GM12878 (cell line): ENCODE measurements around the gene SLC5A8.

Experiments used
- CEBPB ChIP-seq, 2 experiments: fragments of 150-350 bp in 1 of 2; IDR thresholded peaks; 2 replicates each; pipeline ENCODE4 v1.6.1; 2012 to 2014; ENCODE audit warnings: low read depth in 2 of 2, low read length in 2 of 2, borderline replicate concordance in 1 of 2, inconsistent platforms in 1 of 2
- EP300 ChIP-seq, 2 experiments: fragments of 150-350 bp in 1 of 2; IDR thresholded peaks; 2 replicates each; pipeline ENCODE4 v1.6.1; 2011 to 2012; ENCODE audit warnings: low read depth in 2 of 2, low read length in 2 of 2, borderline replicate concordance in 1 of 2, improper control_type of control experiment in 1 of 2, inconsistent platforms in 1 of 2; ENCODE audit not compliant: control insufficient read depth in 1 of 2
- GABPA ChIP-seq: IDR thresholded peaks from 2 replicates; pipeline ENCODE4 v1.6.1; 2014; ENCODE audit warnings: antibody characterized with exemption, low read depth, mild to moderate bottlenecking, inconsistent platforms
- HDAC6 ChIP-seq: fragments of 200-600 bp; sonication (generic); IDR thresholded peaks from one replicate; pipeline ENCODE4 v1.8.0; 2017; ENCODE audit warnings: antibody characterized with exemption; ENCODE audit not compliant: unreplicated experiment
- JUND ChIP-seq: IDR thresholded peaks from 2 replicates; pipeline ENCODE4 v1.6.1; 2012; ENCODE audit warnings: low read depth, mild to moderate bottlenecking, low read length, improper control_type of control experiment, moderate library complexity
- NR2C2 ChIP-seq: IDR thresholded peaks from 2 replicates; pipeline ENCODE4 v1.6.1; 2011; ENCODE audit warnings: borderline replicate concordance, low read depth; ENCODE audit not compliant: control insufficient read depth, insufficient read length
- NRF1 ChIP-seq: conservative IDR thresholded peaks from 2 replicates; pipeline ENCODE4 v1.6.1; 2011; ENCODE audit warnings: mild to moderate bottlenecking, low read depth, low read length, improper control_type of control experiment
- POLR2A ChIP-seq: IDR thresholded peaks from 2 replicates; pipeline ENCODE4 v1.6.1; 2011; ENCODE audit warnings: low read depth, mild to moderate bottlenecking, low read length
- POLR2AphosphoS5 ChIP-seq: IDR thresholded peaks from 2 replicates; pipeline ENCODE4 v1.6.1; 2011; ENCODE audit warnings: mild to moderate bottlenecking, low read length, inconsistent platforms
- SP1 ChIP-seq: IDR thresholded peaks from one replicate; pipeline ENCODE4 v1.6.1; 2011; ENCODE audit warnings: low read depth, low read length
- SREBF2 ChIP-seq: IDR thresholded peaks from 2 replicates; pipeline ENCODE4 v1.6.1; 2012; ENCODE audit warnings: mild to moderate bottlenecking, low read length
- TAF1 ChIP-seq: IDR thresholded peaks from 2 replicates; pipeline ENCODE4 v1.6.1; 2011; ENCODE audit warnings: mild to moderate bottlenecking, low read depth, low read length, borderline replicate concordance
- ZNF274 ChIP-seq: IDR thresholded peaks from one replicate; pipeline ENCODE4 v1.8.0; 2011; ENCODE audit not compliant: insufficient read length, insufficient read depth
- TF ChIP-seq, protein P1 (sequence below), 3 experiments: IDR thresholded peaks in 2 of 3; conservative IDR thresholded peaks in 1 of 3; 2 replicates each; pipeline ENCODE4 v1.5.1; 2011; ENCODE audit warnings: low read depth in 3 of 3, low read length in 3 of 3, mild to moderate bottlenecking in 3 of 3, control low read depth in 2 of 3, moderate library complexity in 2 of 3, inconsistent platforms in 1 of 3, mixed read lengths in 1 of 3; ENCODE audit not compliant: control insufficient read depth in 2 of 3, insufficient read depth in 1 of 3; ENCODE audit errors: extremely low read depth in 1 of 3

DNA sequence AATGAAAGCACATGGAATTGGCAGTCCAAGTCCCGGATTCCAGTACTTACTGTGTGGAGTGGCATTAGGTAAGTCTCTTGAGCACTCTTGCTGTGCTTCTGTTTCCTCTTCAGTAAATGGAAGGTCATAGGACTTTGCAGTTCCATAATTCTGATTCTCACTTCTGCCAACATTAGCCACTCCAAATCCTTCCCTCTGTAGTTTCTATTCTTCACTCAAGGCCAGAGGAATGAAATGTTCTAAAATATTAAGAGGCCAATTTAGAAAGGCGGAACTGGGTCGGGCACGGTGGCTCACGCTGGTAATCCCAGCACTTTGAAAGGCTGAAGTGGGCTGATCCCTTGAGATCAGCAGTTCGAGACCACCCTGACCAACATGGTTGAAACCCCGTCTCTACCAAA lies 19.8 kb upstream of the SLC5A8 start:
- TF ChIP-seq, protein P1, sequence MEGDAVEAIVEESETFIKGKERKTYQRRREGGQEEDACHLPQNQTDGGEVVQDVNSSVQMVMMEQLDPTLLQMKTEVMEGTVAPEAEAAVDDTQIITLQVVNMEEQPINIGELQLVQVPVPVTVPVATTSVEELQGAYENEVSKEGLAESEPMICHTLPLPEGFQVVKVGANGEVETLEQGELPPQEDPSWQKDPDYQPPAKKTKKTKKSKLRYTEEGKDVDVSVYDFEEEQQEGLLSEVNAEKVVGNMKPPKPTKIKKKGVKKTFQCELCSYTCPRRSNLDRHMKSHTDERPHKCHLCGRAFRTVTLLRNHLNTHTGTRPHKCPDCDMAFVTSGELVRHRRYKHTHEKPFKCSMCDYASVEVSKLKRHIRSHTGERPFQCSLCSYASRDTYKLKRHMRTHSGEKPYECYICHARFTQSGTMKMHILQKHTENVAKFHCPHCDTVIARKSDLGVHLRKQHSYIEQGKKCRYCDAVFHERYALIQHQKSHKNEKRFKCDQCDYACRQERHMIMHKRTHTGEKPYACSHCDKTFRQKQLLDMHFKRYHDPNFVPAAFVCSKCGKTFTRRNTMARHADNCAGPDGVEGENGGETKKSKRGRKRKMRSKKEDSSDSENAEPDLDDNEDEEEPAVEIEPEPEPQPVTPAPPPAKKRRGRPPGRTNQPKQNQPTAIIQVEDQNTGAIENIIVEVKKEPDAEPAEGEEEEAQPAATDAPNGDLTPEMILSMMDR (IDR thresholded peaks at IDR 0.05 in 2 of 3, conservative IDR thresholded peaks at IDR 0.05 in 1 of 3; ENCODE audit: control insufficient read depth in 2 of 3, extremely low read depth in 1 of 3, insufficient read depth in 1 of 3, low read depth in 3 of 3, low read length in 3 of 3): no peak
- TF ChIP-seq POLR2AphosphoS5 (no peak), POLR2A (no peak), CEBPB (IDR thresholded peaks at IDR 0.05; ENCODE audit: borderline replicate concordance in 1 of 2, low read depth in 2 of 2, low read length in 2 of 2) (no peak), NRF1 (no peak), JUND (no peak), TAF1 (no peak), SP1 (no peak), NR2C2 (no peak), GABPA (no peak), ZNF274 (no peak), SREBF2 (no peak), EP300 (IDR thresholded peaks at IDR 0.05; ENCODE audit: borderline replicate concordance in 1 of 2, control insufficient read depth in 1 of 2, low read depth in 2 of 2, low read length in 2 of 2) (no peak), HDAC6 (no peak)
